Measurements from ENCODE around the gene RHOH. TPM values are rescaled to one million over a fixed set of nuclear protein-coding genes. Genes with fewer than 3 reads are reported as not detected.

The RHOH gene
- total RNA-seq (ENCODE audit: low replicate concordance): not detected in 2 replicates

GRCh38 chr4:40196724-40197281 is at the start of gene RHOH:
TSS of gene RHOH (plus strand) at chr4:40197031. CDS start at chr4:40243387, 46,356 bp downstream.

Other genes starting within 250 kb of the RHOH start
- gene PDS5A, start 219.1 kb upstream of the RHOH start, total RNA-seq (ENCODE audit: low replicate concordance): 30.1 and 31.0 TPM in 2 replicates
- 1.4 and 3.5 TPM in 2 replicates for gene N4BP2, start 140.2 kb upstream of the RHOH start, total RNA-seq (ENCODE audit: low replicate concordance)
- gene CHRNA9, start 138.3 kb downstream of the RHOH start, total RNA-seq (ENCODE audit: low replicate concordance): 1.2 TPM in 1 of 2 replicates, not detected in the other